ENCODE results near the gene LIPT1.
"Not testable (repeated sequence)": the region's sequence is repeated elsewhere in the genome, so short reads cannot be mapped to it uniquely, and the experiment has no call there.

LIPT1 gene

DNA sequence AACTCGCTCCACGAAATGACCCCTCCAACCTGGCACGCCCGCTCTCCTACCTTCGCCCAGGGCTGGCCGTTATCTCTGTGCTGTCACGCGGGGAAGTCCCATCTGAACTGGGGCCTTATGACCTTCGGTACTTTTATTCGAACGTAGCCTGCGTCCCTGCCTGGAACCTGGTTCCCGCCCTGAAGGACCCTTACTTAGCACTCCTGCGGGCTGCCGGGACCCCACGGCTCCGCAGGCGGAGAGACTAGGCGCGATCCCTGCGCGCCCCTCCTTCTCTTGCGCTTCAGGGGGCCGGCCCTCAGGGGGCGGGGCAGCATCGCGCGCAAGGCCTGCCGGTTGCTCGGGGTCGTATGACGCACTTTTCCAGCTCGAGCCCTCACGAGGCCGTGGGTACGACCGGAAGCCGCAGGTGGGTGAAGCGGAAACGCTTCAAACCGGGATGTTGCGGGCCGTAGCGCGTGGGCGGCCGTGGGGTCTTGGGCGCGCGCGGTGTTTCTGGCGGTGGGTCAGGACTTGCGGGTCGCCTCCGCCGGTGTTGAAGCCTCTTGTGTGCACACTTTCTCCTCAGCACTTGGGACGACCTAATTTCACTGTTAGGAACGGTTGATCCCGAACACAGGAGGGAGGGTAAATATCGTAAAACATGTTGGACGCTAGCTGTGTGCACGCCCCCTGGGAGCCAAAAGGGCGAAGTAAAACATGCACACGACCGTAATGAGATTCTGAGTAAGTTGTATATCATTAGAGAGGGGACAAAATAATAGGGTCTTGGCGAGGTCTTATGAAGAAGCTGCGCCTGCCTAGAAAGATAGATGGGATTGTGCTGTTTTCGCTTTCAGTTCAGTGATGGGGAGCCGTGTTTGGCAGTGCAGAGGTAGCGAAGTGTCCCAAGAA, at the start of gene LIPT1, which contains the start of gene TSGA10:
LIPT1 (plus strand) TSS at position 325 of the 894 bp plus-strand sequence. CDS start 6,991 bp downstream, outside the sequence.
TSGA10 (minus strand) TSS at position 300 of the 894 bp plus-strand sequence. CDS start 45,503 bp downstream, outside the sequence.
- peak; percentile 84 to 97 for DNase-seq (ENCODE audit: low spot score in 2 of 2)
- Mint-ChIP-seq H3K27ac (peak within 1 kb of the TSS; percentile 98), H3K9me3 (no peaks in the 10 kb centered on the region), H3K4me3 (no peak within 1 kb of the TSS), H3K36me3 (peaks cover 17% of the 10 kb centered on the region), H3K4me1 (peaks cover 38% of the 10 kb centered on the region)
- peak; percentile 98 for ATAC-seq

DNA sequence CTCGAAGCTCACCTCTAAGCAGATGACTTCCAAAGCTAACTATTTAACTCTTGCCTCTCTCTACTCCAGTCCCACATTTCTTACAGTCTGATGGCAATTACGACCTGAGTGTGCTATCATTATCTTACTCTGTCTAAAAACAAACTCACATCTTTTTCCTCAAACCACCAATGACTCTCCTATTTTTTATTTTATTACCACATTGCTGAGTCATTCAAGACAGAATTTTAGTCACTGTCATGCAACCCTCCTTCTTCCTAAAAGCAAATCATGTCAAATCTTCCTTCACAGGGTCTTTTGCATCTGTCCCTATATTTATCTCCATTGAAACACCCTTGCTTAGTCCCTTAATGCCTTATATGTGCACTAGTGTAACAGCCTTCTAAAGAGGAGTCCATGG, 47.9 kb upstream of the LIPT1 start:
- Mint-ChIP-seq H3K4me3 (no peak overlapping the region), H3K36me3 (no peaks in the 10 kb centered on the region), H3K9me3 (no peaks in the 10 kb centered on the region), H3K27ac (no peak overlapping the region), H3K4me1 (peaks cover 4% of the 10 kb centered on the region)
- no peak for DNase-seq (ENCODE audit: low spot score in 2 of 2)
- ATAC-seq = peak; percentile 53

DNA sequence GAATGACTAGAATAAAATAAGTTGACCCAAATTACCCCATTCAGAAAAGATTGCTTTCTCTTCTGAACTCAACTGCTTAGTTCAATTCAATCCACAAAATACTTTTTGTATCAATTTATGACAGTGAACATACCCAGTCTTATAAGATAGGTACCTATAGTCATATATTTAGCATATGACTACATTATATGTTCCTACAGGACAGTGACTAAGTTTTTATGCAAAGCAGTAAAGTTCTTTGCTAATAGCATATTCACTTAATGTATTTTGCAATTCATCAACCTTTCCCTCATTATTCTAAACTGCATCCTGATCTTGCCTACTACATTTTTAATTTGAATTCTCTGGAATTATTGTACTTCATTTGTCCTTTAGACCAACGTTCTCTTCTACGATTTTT, 43.5 kb upstream of the LIPT1 start:
- ATAC-seq (no peak), DNase-seq (ENCODE audit: low spot score in 2 of 2) (no peak)
- Mint-ChIP-seq H3K4me1 (no peaks in the 10 kb centered on the region), H3K9me3 (no peaks in the 10 kb centered on the region), H3K4me3 (no peak overlapping the region), H3K36me3 (no peaks in the 10 kb centered on the region), H3K27ac (no peak overlapping the region)

DNA sequence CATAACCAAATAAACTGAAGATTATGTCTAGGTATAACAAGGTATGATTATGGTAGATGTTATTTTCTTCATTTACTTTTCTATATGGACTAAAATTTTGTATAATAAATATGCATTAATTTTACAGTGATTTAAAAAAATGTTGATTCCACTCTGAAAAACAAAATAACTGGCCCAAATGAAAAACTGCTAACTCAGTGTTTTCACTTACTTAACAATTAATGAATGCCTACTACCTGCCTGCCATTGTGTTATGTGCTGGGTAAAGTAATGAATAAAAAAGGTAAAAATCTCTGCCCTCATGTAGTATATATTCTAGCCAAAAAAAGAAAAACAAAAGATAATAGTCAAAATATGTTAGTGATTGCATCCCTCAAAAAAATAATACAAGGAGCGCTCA, 42.8 kb upstream of the LIPT1 start:
- no peak for DNase-seq (ENCODE audit: low spot score in 2 of 2)
- Mint-ChIP-seq H3K9me3 (no peaks in the 10 kb centered on the region), H3K27ac (no peak overlapping the region), H3K4me1 (no peaks in the 10 kb centered on the region), H3K4me3 (no peak overlapping the region), H3K36me3 (no peaks in the 10 kb centered on the region)
- ATAC-seq = no peak

DNA sequence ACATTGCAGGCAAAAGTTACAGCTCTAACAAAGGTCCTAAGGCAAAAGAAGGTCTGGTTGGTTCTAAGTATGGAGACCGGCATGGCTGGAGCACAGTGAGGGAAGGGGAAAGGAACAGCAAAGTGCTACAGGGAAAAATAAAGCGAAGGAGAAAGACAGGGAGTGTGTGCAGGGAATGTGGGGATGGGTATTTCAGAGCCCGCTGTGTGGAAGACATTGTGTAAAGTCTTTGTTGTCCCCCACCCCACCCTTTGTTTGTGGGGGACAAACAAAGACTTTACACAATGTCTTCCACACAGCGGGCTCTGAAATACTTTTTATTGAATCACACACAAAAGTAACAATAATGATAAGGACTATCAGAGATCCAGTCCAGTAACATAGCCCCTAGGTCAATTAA, 42.1 kb upstream of the LIPT1 start:
- no peaks in the 10 kb centered on the region for H3K4me1 Mint-ChIP-seq

DNA sequence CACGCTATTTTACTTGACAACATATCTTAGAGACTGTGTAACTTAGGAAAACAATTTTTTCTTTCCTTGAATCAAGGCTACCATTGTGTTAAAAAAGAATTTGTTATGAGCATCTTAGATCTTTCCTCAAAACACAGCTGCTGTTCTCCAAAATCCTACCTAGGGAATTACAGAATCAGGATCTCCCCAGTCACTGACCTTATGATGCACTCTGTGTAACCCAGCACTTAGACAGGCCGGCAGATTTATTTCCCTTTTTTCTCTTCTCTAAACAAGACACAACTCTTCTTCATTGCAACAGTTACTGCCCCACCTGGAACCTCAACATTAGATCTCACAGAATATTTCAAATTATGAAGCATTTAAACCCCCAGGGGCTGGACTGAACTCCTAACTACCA, 26.8 kb upstream of the LIPT1 start:
- no peaks in the 10 kb centered on the region for H3K36me3 Mint-ChIP-seq
- H3K9me3 Mint-ChIP-seq = peaks cover 28% of the 10 kb centered on the region
- H3K27ac Mint-ChIP-seq = no peak overlapping the region
- DNase-seq (ENCODE audit: low spot score in 2 of 2) (no peak), ATAC-seq (no peak)
- no peaks in the 10 kb centered on the region for H3K4me1 Mint-ChIP-seq
- no peak overlapping the region for H3K4me3 Mint-ChIP-seq

More for the DNA sequence above, 42.1 kb upstream of the LIPT1 start:
- no peaks in the 10 kb centered on the region for H3K9me3 Mint-ChIP-seq
- DNase-seq (ENCODE audit: low spot score in 2 of 2) (no peak), ATAC-seq (no peak)
- no peak overlapping the region for H3K4me3 Mint-ChIP-seq
- H3K27ac Mint-ChIP-seq = no peak overlapping the region
- no peaks in the 10 kb centered on the region for H3K36me3 Mint-ChIP-seq

DNA sequence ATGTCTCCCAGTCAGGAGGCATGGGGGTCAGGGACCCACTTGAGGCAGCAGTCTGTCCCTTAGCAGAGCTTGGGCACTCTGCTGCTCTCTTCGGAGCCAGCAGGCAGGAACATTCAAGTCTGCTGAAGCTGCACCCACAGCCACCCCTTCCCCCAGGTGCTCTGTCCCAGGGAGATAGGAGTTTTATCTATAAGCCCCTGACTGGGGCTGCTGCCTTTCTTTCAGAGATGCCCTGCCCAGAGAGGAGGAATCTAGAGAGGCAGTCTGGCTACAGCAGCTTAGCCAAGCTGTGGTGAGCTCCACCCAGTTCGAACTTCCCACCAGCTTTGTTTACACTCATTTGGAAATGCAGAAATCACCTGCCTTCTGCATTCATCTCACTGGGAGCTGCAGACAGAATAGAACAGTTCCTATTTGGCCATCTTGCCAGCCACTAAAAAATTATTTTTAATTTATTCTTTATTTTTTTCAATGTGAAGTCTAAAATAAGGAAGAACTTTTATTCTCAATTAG, 19.7 kb upstream of the LIPT1 start:
- not testable (repeated sequence) for H3K27ac Mint-ChIP-seq; H3K4me1 Mint-ChIP-seq; DNase-seq (ENCODE audit: low spot score in 2 of 2); H3K4me3 Mint-ChIP-seq; ATAC-seq; H3K36me3 Mint-ChIP-seq; H3K9me3 Mint-ChIP-seq

DNA sequence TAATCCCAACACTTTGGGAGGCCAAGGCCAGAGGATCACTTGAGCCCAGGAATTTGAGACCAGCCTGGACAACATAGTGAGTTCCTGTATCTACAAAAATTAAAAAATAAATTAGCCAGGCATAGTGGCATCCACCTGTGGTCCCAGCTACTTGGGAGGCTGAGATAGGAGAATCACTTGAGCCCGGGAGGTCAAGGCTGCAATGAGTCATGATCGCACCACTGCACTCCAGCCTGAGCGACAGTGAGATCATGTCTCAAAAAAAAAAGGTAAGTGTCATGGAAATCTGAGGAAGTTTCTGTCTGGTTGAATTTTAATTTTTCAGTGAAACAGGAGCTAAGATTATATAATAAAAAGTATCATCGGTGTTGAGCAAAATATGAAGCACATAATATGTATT, 15.8 kb upstream of the LIPT1 start:
- H3K27ac Mint-ChIP-seq = no peak overlapping the region
- ATAC-seq (no peak), DNase-seq (ENCODE audit: low spot score in 2 of 2) (no peak)
- peaks cover 11% of the 10 kb centered on the region for H3K36me3 Mint-ChIP-seq
- H3K9me3 Mint-ChIP-seq = peaks cover 3% of the 10 kb centered on the region
- no peaks in the 10 kb centered on the region for H3K4me1 Mint-ChIP-seq
- H3K4me3 Mint-ChIP-seq = no peak overlapping the region

DNA sequence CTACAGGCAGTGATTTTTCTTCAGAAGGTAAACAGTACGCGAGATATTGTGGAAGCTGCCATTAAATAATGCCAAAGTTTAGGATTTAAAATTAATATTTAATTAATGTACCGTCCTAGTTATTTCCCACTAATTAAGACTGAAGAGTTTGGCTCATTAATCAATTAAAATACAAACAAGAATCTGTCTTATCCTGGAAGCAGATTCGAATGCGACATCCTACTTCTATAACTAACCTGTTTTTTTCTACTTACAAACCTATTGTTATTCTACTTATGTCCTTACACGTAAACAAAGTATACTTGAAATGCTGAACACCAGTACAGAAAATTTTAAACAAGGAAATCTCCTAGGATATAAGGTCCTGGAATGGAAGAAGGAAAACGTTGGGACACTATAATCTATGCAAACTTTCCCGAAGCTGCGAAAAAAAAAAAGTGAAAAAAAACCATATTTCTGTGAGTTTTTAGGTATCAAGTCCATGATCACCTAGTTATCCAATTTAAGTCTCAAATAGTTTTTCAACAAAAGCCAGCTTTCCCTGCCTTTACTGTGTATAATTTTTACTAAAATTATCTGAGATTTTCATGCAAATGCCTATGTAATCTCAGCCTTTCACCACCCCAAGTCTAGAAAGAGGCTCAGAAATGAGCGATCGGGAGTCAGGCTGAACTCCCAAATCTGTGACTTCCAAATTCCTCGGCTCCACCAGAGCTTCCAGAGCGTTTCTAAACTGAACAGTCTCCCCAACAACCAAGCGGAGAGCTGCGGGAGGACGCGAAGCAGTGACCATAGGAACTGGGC, 14.5 kb upstream of the LIPT1 start:
- Mint-ChIP-seq H3K4me1 (no peaks in the 10 kb centered on the region), H3K4me3 (peak overlapping the region; percentile 96), H3K9me3 (no peaks in the 10 kb centered on the region), H3K27ac (peak overlapping the region; percentile 94), H3K36me3 (peaks cover 11% of the 10 kb centered on the region)
- DNase-seq (ENCODE audit: low spot score in 2 of 2) = no peak
- no peak for ATAC-seq

DNA sequence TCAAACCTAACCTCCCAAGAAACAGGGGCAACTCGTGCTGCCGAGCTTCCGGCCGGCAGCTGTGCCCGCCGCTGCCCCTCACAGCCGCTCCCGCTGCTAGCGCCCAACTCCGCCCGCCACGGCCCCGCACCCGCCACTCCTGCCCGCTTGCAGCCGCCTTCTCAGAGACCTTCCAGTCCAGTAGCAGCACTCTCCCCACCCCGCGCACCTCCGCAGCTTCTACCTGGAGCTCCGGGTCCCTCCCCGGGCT, 14.0 kb upstream of the LIPT1 start:
- H3K9me3 Mint-ChIP-seq = no peaks in the 10 kb centered on the region
- DNase-seq (ENCODE audit: low spot score in 2 of 2) (no peak), ATAC-seq (peak; percentile 57)
- peak overlapping the region; percentile 94 for H3K27ac Mint-ChIP-seq
- peak overlapping the region; percentile 96 for H3K4me3 Mint-ChIP-seq
- peaks cover 11% of the 10 kb centered on the region for H3K36me3 Mint-ChIP-seq
- no peaks in the 10 kb centered on the region for H3K4me1 Mint-ChIP-seq

DNA sequence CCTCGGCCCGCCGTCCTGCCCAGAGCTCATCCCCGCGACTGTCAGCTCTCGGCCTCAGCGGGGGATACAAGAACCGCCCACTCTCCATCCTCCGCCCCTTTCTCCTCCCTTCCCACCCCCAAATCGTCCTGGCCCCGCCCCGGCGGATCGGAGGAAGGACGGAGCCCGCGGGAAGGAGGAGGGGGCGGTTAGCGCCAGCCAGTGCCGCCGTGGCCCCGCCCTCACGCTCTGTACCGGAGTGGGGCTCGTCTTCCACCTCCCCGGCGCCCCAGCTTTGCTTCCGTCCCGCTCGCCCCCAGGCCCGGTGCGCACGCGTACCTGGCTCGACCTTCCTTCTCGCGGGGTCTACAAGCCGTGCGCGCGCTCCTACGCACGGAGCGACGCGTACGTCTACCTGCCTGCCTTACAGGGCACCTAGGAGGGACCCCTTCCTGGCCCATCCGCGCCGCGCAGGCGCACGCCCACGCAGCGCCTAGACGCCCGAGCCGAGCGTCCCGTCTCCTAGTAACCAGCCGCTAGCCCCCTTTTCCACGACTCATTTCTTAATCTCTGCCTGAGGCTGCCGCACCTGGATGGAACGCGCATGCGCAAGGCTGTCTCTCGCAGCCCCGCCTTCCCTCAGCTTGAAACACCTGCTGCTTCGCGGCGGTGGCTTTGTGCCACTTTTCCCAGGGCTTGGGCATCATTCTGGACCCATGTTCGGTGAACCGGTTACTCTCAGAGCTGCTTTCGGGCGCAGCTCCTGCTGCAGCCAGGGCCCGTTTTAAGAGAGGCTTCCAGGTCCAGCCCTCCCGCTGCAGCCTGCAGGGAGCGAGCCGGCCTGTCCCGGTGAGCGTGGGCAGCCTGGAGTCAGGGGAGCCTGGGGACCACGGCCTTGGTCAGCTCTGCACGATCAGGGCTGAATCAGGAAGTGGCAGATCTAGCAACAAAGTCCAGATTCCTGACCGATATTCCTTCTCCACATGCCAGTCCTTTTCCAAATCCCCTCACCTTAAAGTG, 13.4 kb upstream of the LIPT1 start, which contains the start of gene C2orf15:
C2orf15 (plus strand) TSS at position 598 of the 999 bp plus-strand sequence. CDS start 8,852 bp downstream, outside the sequence.
- DNase-seq (ENCODE audit: low spot score in 2 of 2) (peak; percentile 92 to 99), ATAC-seq (peak; percentile 95)
- Mint-ChIP-seq H3K4me3 (peak within 1 kb of the TSS; percentile 96), H3K36me3 (peaks cover 11% of the 10 kb centered on the region), H3K9me3 (no peaks in the 10 kb centered on the region), H3K27ac (peak within 1 kb of the TSS; percentile 94), H3K4me1 (no peaks in the 10 kb centered on the region)

DNA sequence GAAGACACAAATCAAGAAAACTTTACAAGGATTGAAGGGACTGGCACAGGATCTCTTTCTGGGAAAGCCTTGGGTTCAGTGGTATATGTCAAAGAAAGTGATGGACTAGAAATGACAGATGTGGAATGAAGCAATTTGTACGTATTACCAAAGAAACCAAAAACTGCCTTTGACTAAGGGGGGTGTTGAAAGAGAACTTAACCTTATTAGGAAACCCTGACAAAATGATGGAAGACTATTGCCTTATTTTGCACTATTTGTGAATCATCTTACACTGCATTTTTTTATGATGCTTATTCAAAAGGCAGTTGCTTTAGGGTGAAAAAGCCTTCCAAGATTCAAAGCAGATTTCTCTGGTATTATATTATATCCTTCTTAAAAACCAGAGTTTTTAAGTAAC, 4.1 kb upstream of the LIPT1 start:
- no peak for DNase-seq (ENCODE audit: low spot score in 2 of 2)
- ATAC-seq = no peak
- Mint-ChIP-seq H3K27ac (no peak overlapping the region), H3K36me3 (peaks cover 11% of the 10 kb centered on the region), H3K4me1 (peaks cover 15% of the 10 kb centered on the region), H3K9me3 (no peaks in the 10 kb centered on the region), H3K4me3 (no peak overlapping the region)

DNA sequence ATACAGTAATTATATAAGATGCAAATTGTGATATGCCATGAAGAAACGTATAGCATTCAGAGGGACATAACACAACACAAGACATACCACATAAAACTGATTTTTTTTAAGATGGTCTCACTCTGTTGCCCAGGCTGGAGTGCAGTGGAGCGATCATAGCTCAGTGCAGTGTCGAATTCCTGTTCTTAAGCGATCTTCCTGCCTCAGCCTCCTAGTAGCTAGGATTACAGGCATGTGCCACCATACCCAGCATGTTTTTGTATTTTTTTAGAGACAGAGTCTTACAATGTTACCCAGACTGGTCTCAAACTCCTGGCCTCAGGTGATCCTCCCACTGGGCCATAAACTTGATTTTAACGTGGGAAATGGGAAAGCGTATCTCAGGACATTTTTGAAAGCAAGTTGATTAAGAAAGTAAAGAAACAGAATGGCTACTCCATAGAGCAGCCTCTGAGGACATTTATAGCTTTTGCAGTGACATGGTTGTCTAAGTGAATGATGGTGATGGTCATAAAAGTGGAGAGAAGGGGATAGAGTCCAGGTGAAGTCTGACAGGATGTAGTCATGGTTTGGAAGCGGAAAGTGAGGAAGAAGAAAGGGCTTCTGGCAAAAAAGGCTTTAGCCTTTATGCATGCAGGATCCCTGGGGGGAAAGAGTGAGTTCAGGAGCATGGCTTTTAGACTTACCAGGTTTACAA, 2.4 kb upstream of the LIPT1 start:
- Mint-ChIP-seq H3K36me3 (peaks cover 11% of the 10 kb centered on the region), H3K4me3 (no peak overlapping the region), H3K9me3 (no peaks in the 10 kb centered on the region), H3K27ac (no peak overlapping the region), H3K4me1 (peaks cover 25% of the 10 kb centered on the region)
- ATAC-seq (no peak), DNase-seq (ENCODE audit: low spot score in 2 of 2) (no peak)

DNA sequence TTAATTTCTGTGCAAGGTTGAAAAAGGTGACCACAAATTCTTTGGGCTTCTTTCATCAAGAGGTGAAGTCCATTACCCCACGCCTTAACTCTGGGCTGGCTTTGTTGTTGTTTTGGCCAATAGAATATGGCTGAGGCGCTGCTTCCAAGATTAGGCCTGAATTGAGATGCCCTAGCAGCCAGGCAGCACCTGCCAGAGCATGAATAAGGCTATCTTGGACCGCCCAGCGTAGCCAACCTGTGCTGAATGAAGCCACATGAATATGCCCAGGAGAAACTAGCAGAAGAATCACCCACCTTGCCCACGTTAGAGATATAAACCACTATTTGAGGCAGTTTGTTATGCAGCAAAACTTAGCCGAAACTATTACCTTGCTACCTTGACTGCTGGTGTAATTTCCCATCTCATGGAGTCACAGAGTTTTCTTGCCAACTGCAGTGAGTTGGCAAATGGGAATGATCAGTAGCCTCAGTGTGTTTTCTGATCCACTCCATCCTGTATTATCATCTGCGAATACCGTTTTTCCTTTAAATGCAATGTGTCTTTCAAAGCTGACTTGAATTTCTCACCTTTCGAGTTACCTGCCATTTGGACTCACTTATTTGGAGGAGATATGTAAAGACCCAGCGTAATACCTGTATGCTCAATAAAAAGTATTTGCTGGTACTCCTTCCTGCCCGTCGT, 704 bp upstream of the LIPT1 start:
- H3K4me3 Mint-ChIP-seq = no peak overlapping the region
- peak overlapping the region; percentile 98 for H3K27ac Mint-ChIP-seq
- DNase-seq (ENCODE audit: low spot score in 2 of 2) (no peak), ATAC-seq (no peak)
- H3K9me3 Mint-ChIP-seq = no peaks in the 10 kb centered on the region
- peaks cover 31% of the 10 kb centered on the region for H3K4me1 Mint-ChIP-seq
- H3K36me3 Mint-ChIP-seq = peaks cover 11% of the 10 kb centered on the region

Measured in stimulated activated effector memory CD8-positive, alpha-beta T cell treated with anti-CD3 and anti-CD28 coated beads, Interleukin-12 subunit alpha, Interleukin-12 subunit beta, amount 100 ng/mL, for 72 hours (primary cell).